ENCODE results near the gene ELMO3. TPM values are rescaled to one million over a fixed set of nuclear protein-coding genes. Genes with fewer than 3 reads are reported as not detected.

ELMO3 gene
- total RNA-seq, 1 experiment from 2014 or later: 45.8 TPM

GRCh38 chr16:67174706-67175231 is 24.2 kb upstream of the ELMO3 start:
- Histone ChIP-seq H3K27me3 (ENCODE audit: insufficient read depth, low read length) (no peaks in the 10 kb centered on the region), H2AFZ (ENCODE audit: low read depth, low read length, poor library complexity, severe bottlenecking) (no peak overlapping the region), H3K36me3 (ENCODE audit: control insufficient read depth in 1 of 2, insufficient read depth in 2 of 2, low read length in 2 of 2) (0 out of 4 replicates have a peak, but pooled peaks cover 0 to 6% of the 10 kb centered on the region in 2 experiments), H4K20me1 (ENCODE audit: insufficient read depth) (no peaks in the 10 kb centered on the region), H3K4me3 (replicated peaks in 1 of 2; ENCODE audit: low read depth in 1 of 2, low read length in 2 of 2) (peak overlapping the region; percentile 67 to 70), H3K79me2 (ENCODE audit: insufficient read depth, low read length) (peaks cover 8% of the 10 kb centered on the region; the same call in 1 of the 2 replicates), H3K9me3 (ENCODE audit: control insufficient read depth in 1 of 2, insufficient read depth in 1 of 2, low read depth in 1 of 2, low read length in 2 of 2) (no peaks in the 10 kb centered on the region), H3K4me1 (ENCODE audit: control insufficient read depth in 1 of 2, insufficient read depth in 2 of 2, low read length in 2 of 2) (peaks cover 55 to 90% of the 10 kb centered on the region in 2 experiments), H3K9ac (ENCODE audit: low read length) (peak overlapping the region; percentile 84), H3K27ac (ENCODE audit: low read depth, low read length) (peak overlapping the region; percentile 97), H3K4me2 (ENCODE audit: low read length) (peak overlapping the region; percentile 75), H3K9me2 (ENCODE audit: insufficient read depth) (no peaks in the 10 kb centered on the region)
- ATAC-seq (no peak), DNase-seq (ENCODE audit: low read depth, low spot score) (no peak)
- CTCF ChIA-PET: interaction anchor here (1.1 to 2.4 kb wide), 4 partner anchors 14 to 157 kb away, joined by 3 to 9 read pairs (median 8); no protein-coding TSS in a partner anchor
- intact Hi-C loops (cut with micrococcal nuclease): no loop called here
- TSS peak; percentile 26 for BruUV-seq (replicated peaks)
- RAD21 ChIA-PET (ENCODE audit: low non-redundant PET in 1 of 2, low total read pairs in 2 of 2, uncharacterized antibody in 2 of 2, unreplicated experiment in 2 of 2): interaction anchor here in 1 of 2 experiments (0.6 kb wide), 1 partner anchor 73 kb away, joined by 3 read pairs; no protein-coding TSS in a partner anchor
- POLR2A ChIA-PET: interaction anchor here (0.8 to 2.0 kb wide), 3 partner anchors 9 to 302 kb away, joined by 3 to 11 read pairs (median 3); partner anchors contain the start of gene MATCAP1
- TF ChIP-seq POLR2AphosphoS5 (IDR thresholded peaks at IDR 0.05; ENCODE audit: low read depth, low read length) (0 out of 2 replicates have a peak, but pooled peaks have one; percentile 1), JUND (IDR thresholded peaks at IDR 0.05) (no peak)

GRCh38 chr16:67176662-67177061 is 22.3 kb upstream of the ELMO3 start:
- Histone ChIP-seq H3K27ac (ENCODE audit: low read depth, low read length) (peak overlapping the region; percentile 97; the same call in 1 of the 2 replicates), H3K27me3 (ENCODE audit: insufficient read depth, low read length) (no peaks in the 10 kb centered on the region), H3K4me3 (replicated peaks in 1 of 2; ENCODE audit: low read depth in 1 of 2, low read length in 2 of 2) (no peak overlapping the region; a peak in 1 of 4 replicates), H3K9me3 (ENCODE audit: control insufficient read depth in 1 of 2, insufficient read depth in 1 of 2, low read depth in 1 of 2, low read length in 2 of 2) (no peaks in the 10 kb centered on the region), H3K4me1 (ENCODE audit: control insufficient read depth in 1 of 2, insufficient read depth in 2 of 2, low read length in 2 of 2) (peaks cover 48 to 79% of the 10 kb centered on the region in 2 experiments), H4K20me1 (ENCODE audit: insufficient read depth) (no peaks in the 10 kb centered on the region), H3K9me2 (ENCODE audit: insufficient read depth) (no peaks in the 10 kb centered on the region), H3K79me2 (ENCODE audit: insufficient read depth, low read length) (no peaks in the 10 kb centered on the region; the same call in 1 of the 2 replicates), H3K9ac (ENCODE audit: low read length) (no peak overlapping the region), H2AFZ (ENCODE audit: low read depth, low read length, poor library complexity, severe bottlenecking) (no peak overlapping the region), H3K36me3 (ENCODE audit: control insufficient read depth in 1 of 2, insufficient read depth in 2 of 2, low read length in 2 of 2) (0 out of 4 replicates have a peak, but pooled peaks cover 0 to 6% of the 10 kb centered on the region in 2 experiments), H3K4me2 (ENCODE audit: low read length) (peak overlapping the region; percentile 93; the same call in 1 of the 2 replicates)
- no TSS peak for BruUV-seq (replicated peaks)
- CTCF ChIA-PET: interaction anchor here (2.0 to 3.4 kb wide), 2 partner anchors 22 to 159 kb away, joined by 10 to 14 read pairs; partner anchors contain the start of gene ELMO3
- no peak for TF ChIP-seq EZH2 (IDR thresholded peaks at IDR 0.05)
- TF ChIP-seq TCF7L2 (IDR thresholded peaks at IDR 0.05; ENCODE audit: borderline replicate concordance, extremely low read depth, insufficient read depth, insufficient read length): no peak
- TF ChIP-seq POLR2AphosphoS5 (IDR thresholded peaks at IDR 0.05; ENCODE audit: low read depth, low read length): peak; percentile 50; the same call in 1 of the 2 replicates
- TF ChIP-seq YY1 (IDR thresholded peaks at IDR 0.05; ENCODE audit: extremely low read depth, insufficient replicate concordance, low read depth, low read length): no peak
- TF ChIP-seq ATF3 (IDR thresholded peaks at IDR 0.05): no peak
- POLR2A ChIA-PET: no interaction called here
- ATAC-seq (no peak), DNase-seq (ENCODE audit: low read depth, low spot score) (no peak)
- intact Hi-C loops (cut with micrococcal nuclease): no loop called here
- RAD21 ChIA-PET (ENCODE audit: low non-redundant PET in 1 of 2, low total read pairs in 2 of 2, uncharacterized antibody in 2 of 2, unreplicated experiment in 2 of 2): no interaction called here

Measured in HCT116 (cell line).